ENCODE measurements around the gene SMCHD1.
"Not testable (repeated sequence)": the region's sequence is repeated elsewhere in the genome, so short reads cannot be mapped to it uniquely, and the experiment has no call there.

SMCHD1 gene

GRCh38 chr18:2827061-2827460 is 171.5 kb downstream of the SMCHD1 start:
- no peak for DNase-seq (ENCODE audit: extremely low spot score)
- CTCF ChIA-PET = no interaction called here
- POLR2A ChIA-PET = no interaction called here
- TF ChIP-seq FOXK2 (IDR thresholded peaks at IDR 0.05) (no peak), ELF4 (IDR thresholded peaks at IDR 0.05) (no peak), LEF1 (IDR thresholded peaks at IDR 0.05; ENCODE audit: borderline replicate concordance) (no peak), SUZ12 (IDR thresholded peaks at IDR 0.05) (no peak), ZNF384 (IDR thresholded peaks at IDR 0.05) (no peak), FOXA1 (IDR thresholded peaks at IDR 0.05) (no peak), PKNOX1 (IDR thresholded peaks at IDR 0.05) (no peak), L3MBTL2 (conservative IDR thresholded peaks at IDR 0.05) (no peak), FOXM1 (IDR thresholded peaks at IDR 0.05; ENCODE audit: borderline replicate concordance) (no peak)

- POLR2A ChIA-PET; DNase-seq (ENCODE audit: extremely low spot score); CTCF ChIA-PET: not testable (repeated sequence)
These were observed 180.6 kb downstream of the SMCHD1 start for GRCh38 chr18:2836118-2836517.

DNA sequence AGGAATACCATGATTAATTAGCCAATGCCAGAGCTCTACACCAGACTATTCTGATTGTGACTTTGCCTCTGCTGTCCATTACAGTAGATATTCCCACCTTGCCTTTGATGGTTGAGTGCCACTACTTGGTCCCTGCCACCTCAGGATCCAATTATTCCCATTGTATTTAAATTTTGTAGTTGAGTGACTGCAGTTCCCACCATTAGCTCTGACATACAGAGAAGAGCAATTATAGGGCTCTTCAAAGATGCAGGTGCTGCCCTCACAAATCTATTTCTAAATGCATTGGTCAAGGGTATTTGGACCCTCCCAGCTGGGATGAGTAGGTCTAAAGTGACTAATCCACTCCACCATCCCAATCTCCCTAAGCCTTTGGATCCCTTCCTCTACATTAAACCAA is 181.8 kb downstream of the SMCHD1 start:
- POLR2A ChIA-PET; DNase-seq (ENCODE audit: extremely low spot score): not testable (repeated sequence)
- CTCF ChIA-PET = interaction anchor here (0.6 kb wide), 1 partner anchor 71 kb away, joined by 3 read pairs; no protein-coding TSS in a partner anchor

- no peak for DNase-seq (ENCODE audit: extremely low spot score)
- CTCF ChIA-PET = no interaction called here
- POLR2A ChIA-PET = no interaction called here
- TF ChIP-seq FOXK2 (IDR thresholded peaks at IDR 0.05) (no peak), CTBP1 (IDR thresholded peaks at IDR 0.05; ENCODE audit: borderline replicate concordance) (no peak), FOXA1 (IDR thresholded peaks at IDR 0.05) (no peak)
These were observed 183.7 kb downstream of the SMCHD1 start for GRCh38 chr18:2839202-2839601.

- no peak for DNase-seq (ENCODE audit: extremely low spot score)
- TF ChIP-seq TARDBP (IDR thresholded peaks at IDR 0.05) (no peak), PKNOX1 (IDR thresholded peaks at IDR 0.05) (no peak), BHLHE40 (IDR thresholded peaks at IDR 0.05; ENCODE audit: borderline replicate concordance) (no peak), SP1 (IDR thresholded peaks at IDR 0.05) (no peak), NFRKB (IDR thresholded peaks at IDR 0.05) (no peak), FOXA1 (IDR thresholded peaks at IDR 0.05) (no peak), L3MBTL2 (conservative IDR thresholded peaks at IDR 0.05) (no peak), SUZ12 (IDR thresholded peaks at IDR 0.05) (no peak), ZNF384 (IDR thresholded peaks at IDR 0.05) (no peak), ARNT (IDR thresholded peaks at IDR 0.05) (no peak), CTBP1 (IDR thresholded peaks at IDR 0.05; ENCODE audit: borderline replicate concordance) (no peak), HDGF (IDR thresholded peaks at IDR 0.05; ENCODE audit: borderline replicate concordance) (no peak), LEF1 (IDR thresholded peaks at IDR 0.05; ENCODE audit: borderline replicate concordance) (no peak), ELF4 (IDR thresholded peaks at IDR 0.05) (no peak), FOXM1 (IDR thresholded peaks at IDR 0.05; ENCODE audit: borderline replicate concordance) (no peak)
- POLR2A ChIA-PET = no interaction called here
- CTCF ChIA-PET = no interaction called here
These were observed 185.0 kb downstream of the SMCHD1 start for GRCh38 chr18:2840521-2840920.

DNA sequence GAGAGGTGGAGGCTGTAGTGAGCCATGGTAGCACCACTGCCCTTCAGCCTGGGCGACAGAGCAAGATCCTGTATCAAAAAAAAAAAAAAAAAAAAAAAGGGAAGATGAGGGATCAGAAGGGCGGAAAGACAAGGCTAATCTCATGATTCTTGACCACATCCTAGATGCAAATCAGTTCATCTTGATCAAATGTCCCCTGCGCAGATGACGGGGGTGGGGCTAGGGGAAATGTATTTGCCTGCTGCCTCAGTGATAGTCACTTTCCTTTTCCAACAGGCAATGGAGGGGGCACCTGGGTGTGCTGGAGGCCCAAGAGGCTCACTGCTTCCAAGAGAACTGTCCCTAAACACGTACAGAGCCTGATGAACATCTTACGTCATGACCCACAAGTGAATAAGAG is 187.6 kb downstream of the SMCHD1 start:
- POLR2A ChIA-PET = no interaction called here
- TF ChIP-seq BHLHE40 (IDR thresholded peaks at IDR 0.05; ENCODE audit: borderline replicate concordance) = no peak
- no peak for TF ChIP-seq SP1 (IDR thresholded peaks at IDR 0.05)
- no peak for TF ChIP-seq CTBP1 (IDR thresholded peaks at IDR 0.05; ENCODE audit: borderline replicate concordance)
- TF ChIP-seq TARDBP (IDR thresholded peaks at IDR 0.05) = no peak
- TF ChIP-seq HDGF (IDR thresholded peaks at IDR 0.05; ENCODE audit: borderline replicate concordance) = no peak
- no peak for TF ChIP-seq ARNT (IDR thresholded peaks at IDR 0.05)
- TF ChIP-seq SUZ12 (IDR thresholded peaks at IDR 0.05) = no peak
- TF ChIP-seq L3MBTL2 (conservative IDR thresholded peaks at IDR 0.05) = no peak
- no peak for TF ChIP-seq PKNOX1 (IDR thresholded peaks at IDR 0.05)
- TF ChIP-seq FOXK2 (IDR thresholded peaks at IDR 0.05) = no peak
- TF ChIP-seq ZNF384 (IDR thresholded peaks at IDR 0.05) = no peak
- DNase-seq (ENCODE audit: extremely low spot score) = no peak
- CTCF ChIA-PET = no interaction called here

GRCh38 chr18:2845172-2845571 is 189.6 kb downstream of the SMCHD1 start:
- no peak for DNase-seq (ENCODE audit: extremely low spot score)
- no peak for TF ChIP-seq PKNOX1 (IDR thresholded peaks at IDR 0.05)
- TF ChIP-seq SP1 (IDR thresholded peaks at IDR 0.05) = no peak
- no peak for TF ChIP-seq FOXM1 (IDR thresholded peaks at IDR 0.05; ENCODE audit: borderline replicate concordance)
- no peak for TF ChIP-seq ARNT (IDR thresholded peaks at IDR 0.05)
- no peak for TF ChIP-seq ZNF384 (IDR thresholded peaks at IDR 0.05)
- no peak for TF ChIP-seq TARDBP (IDR thresholded peaks at IDR 0.05)
- TF ChIP-seq L3MBTL2 (conservative IDR thresholded peaks at IDR 0.05) = no peak
- no peak for TF ChIP-seq FOXA1 (IDR thresholded peaks at IDR 0.05)
- TF ChIP-seq NFRKB (IDR thresholded peaks at IDR 0.05) = no peak
- ChIA-PET POLR2A (no interaction called here), CTCF (no interaction called here)

Data from HEK293T (cell line).